Epithelial cell of proximal tubule (primary cell): ENCODE data around the gene AP1S3. TPM values are rescaled to one million over a fixed set of nuclear protein-coding genes. Genes with fewer than 3 reads are reported as not detected.
"Not testable (repeated sequence)": the region's sequence is repeated elsewhere in the genome, so short reads cannot be mapped to it uniquely, and the experiment has no call there.

Experiments used
- DNase-seq: peaks from one replicate; pipeline ENCODE4 v3.0.0-alpha.2; 2011; ENCODE audit warnings: low read depth
- H3K4me3 ChIP-seq: 2 replicates; pipeline ENCODE4 v1.5.1; 2011; ENCODE audit warnings: low read depth, mild to moderate bottlenecking, low read length
- total RNA-seq: library from RNA; depleted of rRNA; stranded (reverse); fragments of >200 nt; gene quantifications from 2 replicates; pipeline ENCODE4 v1.2.3, GENCODE V29; 2015
- TF ChIP-seq, protein P1 (sequence below): conservative IDR thresholded peaks from 2 replicates; pipeline ENCODE4 v1.5.1; 2012; ENCODE audit warnings: low read depth, mild to moderate bottlenecking, low read length

The AP1S3 gene
- total RNA-seq, 1 donor from 2014 or later = 28.8 TPM

DNA sequence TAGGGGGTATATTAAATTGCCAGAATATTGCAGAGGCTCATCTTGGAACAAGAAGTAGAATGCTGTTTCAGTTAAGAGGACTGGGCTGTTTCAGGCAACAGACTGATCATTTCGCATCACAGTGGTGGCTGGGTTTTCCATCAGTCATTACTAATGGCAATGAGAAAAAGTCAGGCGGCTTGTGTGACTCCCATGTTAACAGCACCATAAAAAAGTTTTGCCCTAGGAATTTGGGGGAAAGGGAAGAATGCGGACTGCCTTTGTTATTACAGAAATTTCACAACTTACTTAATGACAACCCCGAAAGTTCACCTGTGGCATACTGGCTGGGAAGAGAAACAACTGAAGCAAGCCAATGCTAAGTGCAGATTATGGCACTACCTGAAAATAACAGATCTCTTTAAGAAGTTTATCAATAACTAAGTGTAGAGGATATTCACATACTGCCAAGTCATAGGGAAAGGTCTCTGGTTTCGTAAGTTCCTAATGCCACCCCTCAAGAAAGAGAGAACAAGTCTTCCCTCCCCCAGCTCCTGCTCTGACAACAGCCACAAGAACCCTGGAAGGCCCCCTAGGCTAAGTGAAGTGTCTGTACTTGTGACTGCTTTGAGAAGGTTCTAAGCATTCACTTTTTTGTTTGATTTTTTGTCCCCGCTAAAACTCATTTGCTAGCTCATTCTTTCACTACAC, 40.5 kb upstream of the AP1S3 start:
- TF ChIP-seq, protein P1, sequence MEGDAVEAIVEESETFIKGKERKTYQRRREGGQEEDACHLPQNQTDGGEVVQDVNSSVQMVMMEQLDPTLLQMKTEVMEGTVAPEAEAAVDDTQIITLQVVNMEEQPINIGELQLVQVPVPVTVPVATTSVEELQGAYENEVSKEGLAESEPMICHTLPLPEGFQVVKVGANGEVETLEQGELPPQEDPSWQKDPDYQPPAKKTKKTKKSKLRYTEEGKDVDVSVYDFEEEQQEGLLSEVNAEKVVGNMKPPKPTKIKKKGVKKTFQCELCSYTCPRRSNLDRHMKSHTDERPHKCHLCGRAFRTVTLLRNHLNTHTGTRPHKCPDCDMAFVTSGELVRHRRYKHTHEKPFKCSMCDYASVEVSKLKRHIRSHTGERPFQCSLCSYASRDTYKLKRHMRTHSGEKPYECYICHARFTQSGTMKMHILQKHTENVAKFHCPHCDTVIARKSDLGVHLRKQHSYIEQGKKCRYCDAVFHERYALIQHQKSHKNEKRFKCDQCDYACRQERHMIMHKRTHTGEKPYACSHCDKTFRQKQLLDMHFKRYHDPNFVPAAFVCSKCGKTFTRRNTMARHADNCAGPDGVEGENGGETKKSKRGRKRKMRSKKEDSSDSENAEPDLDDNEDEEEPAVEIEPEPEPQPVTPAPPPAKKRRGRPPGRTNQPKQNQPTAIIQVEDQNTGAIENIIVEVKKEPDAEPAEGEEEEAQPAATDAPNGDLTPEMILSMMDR = no peak
- H3K4me3 ChIP-seq = no peak overlapping the region
- DNase-seq = no peak

DNA sequence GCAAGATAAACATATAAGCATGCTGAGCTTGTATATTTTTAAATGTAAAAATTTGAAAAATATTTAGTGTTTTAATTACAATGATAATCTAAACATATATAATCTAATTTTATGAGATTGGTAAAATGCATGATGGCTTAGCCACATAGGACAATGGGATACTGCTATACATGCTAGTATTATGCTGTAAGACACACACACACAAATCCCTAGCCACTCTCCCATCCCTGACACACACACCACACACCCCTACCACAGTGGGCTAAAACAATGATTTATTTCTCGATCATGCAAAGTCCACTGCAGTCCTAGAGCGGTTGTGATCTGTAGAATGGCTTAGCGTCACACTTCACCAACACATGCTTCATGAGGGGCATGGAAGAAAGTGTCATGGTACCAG, 36.3 kb upstream of the AP1S3 start:
- H3K4me3 ChIP-seq = no peak overlapping the region
- TF ChIP-seq, protein P1 = no peak
- DNase-seq = no peak

DNA sequence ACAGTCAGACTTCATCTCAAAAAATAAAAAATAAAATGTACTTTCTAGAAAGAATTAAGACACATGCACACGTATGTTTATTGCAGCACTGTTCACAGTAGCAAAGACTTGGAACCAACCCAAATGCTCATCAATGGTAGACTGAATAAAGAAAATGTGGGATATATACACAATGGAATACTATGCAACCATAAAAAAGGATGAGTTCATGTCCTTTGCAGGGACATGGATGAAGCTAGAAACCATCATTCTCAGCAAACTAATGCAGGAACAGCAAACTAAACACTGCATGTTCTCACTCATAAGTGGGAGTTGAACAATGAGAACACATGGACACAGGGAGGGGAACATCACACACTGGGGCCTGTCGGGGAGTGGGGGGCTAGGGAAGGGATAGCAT, 35.4 kb upstream of the AP1S3 start:
- DNase-seq, H3K4me3 ChIP-seq: not testable (repeated sequence)

DNA sequence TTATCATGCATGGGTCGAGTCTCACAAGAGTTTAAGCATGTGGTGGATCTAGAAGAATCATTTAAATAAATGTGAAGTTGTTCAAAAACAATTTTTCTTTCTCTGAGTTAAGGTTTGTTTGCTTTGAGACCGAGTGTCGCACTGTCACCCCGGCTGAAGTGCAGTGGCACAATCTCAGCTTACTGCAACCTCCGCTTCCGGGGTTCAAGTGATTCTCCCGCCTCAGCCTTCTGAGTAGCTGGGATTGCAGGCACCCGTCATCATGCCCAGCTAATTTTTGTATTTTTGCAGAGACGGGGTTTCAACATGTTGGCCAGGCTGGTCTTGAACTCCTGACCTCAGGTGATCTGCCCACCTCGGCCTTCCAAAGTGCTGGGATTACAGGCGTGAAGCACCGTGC, 34.3 kb upstream of the AP1S3 start:
- H3K4me3 ChIP-seq, DNase-seq: not testable (repeated sequence)

DNA sequence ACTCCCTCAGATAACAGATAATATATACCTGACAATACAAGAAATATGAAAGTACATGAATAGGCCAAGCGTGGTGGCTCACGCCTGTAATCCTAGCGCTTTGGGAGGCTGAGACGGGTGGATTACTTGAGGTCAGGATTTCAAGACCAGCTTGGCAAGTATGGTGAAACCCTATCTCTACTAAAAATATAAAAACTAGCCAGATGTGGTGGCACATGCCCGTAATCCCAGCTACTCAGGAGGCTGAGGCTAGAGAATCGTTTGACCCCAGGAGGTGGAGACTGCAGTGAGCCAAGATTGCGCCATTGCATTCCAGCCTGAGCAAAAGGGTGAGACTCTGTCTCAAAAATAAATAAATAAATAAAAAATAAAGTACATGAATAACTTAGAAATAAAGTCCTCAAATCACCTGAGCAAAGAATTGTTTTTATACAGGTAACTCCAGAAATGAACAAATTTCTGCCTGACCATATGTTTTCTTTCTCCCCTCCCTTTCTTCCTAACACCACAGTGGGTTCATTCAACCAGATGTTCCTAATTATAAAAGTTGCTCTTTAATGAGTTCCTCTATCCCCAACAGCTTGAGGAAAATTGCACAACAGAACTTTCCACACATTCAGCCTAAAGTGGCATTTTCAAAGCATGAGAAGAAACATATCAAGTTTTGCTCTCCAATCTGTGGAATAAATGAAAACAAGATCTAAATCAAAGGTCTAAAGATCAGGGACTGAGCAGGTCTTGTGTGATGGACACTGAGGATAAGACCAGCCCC, 33.6 kb upstream of the AP1S3 start:
- TF ChIP-seq, protein P1 = no peak
- H3K4me3 ChIP-seq = no peak overlapping the region
- no peak for DNase-seq

DNA sequence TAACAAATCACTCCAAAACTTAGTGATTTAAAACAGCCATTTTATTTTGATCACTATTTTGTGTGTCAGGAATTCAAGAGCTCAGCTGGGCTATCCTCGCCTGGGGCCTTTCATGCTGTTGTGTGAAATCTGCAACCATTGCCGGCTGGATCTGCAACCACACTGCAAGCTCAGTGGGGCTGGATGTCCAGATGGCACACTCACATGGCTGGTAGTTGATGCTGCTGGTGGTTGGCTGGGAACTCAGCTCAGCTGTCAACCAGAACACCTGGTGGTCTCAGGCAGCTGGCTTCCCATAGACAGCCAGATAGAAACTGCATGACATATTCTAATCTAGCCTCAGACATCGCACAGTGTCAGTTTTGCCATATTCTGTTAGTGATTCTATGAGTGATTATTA, 30.6 kb upstream of the AP1S3 start:
- TF ChIP-seq, protein P1 = no peak

DNA sequence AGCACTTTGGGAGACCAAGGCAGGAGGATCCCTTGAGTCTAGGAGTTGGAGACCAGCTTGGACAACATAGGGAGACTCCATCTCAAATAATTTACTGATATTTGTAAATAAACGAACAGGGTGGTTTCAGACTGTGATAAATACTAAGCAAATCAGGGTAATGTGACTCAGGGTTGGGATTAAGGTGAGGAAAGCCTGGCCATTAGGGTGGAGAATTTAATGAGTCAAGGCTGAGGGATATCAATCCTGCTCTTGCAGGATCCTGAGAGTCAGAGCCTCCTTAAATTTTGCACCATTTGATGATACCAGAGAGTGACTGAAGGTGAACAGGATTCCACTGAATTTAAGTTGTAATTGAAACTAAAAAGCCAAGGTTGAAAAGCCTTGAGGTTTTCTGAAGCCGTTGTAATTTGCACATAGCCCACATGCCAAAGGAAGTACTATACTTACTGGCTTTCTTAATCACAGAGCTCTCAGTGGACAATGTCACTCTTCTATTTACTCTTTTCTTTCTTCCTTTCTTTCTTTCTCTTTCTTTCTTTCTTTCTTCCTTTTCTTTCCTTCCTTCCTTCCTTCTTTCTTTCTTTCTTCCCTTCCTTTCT, 28.6 kb upstream of the AP1S3 start:
- no peak for DNase-seq
- H3K4me3 ChIP-seq = no peak overlapping the region

More for the DNA sequence above, 30.6 kb upstream of the AP1S3 start:
- no peak for DNase-seq
- no peak overlapping the region for H3K4me3 ChIP-seq

More for the DNA sequence above, 28.6 kb upstream of the AP1S3 start:
- TF ChIP-seq, protein P1 = no peak
